A549 (cell line): ENCODE results near the gene TCTA. TPM values are rescaled to one million over a fixed set of nuclear protein-coding genes. Genes with fewer than 3 reads are reported as not detected.

Experiments used
- ATAC-seq, 2 experiments: fragments of 200-7000 bp in 1 of 2; fragments of >200 bp in 1 of 2; cut with Nextera tagmentation in 1 of 2; cut with Tn5 transposase in 1 of 2; 3 replicates each; pipeline versions ENCODE4 v1.8.0 to v1.9.1; 2018 to 2020; ENCODE audit warnings: mild to moderate bottlenecking in 1 of 2, moderate library complexity in 1 of 2
- CTCF ChIA-PET: fragments of 300-600 bp; sonication (Branson Sonifier 250); formaldehyde crosslinking; extraction: SDS; loops from one replicate; lab custom pipeline; 2021; ENCODE audit warnings: antibody characterized with exemption, inconsistent platforms; lab: Yijun Ruan, JAX
- POLR2A ChIA-PET: fragments of 350-600 bp; formaldehyde crosslinking; extraction: SDS; loops from one replicate; lab custom pipeline; 2021; ENCODE audit warnings: antibody characterized with exemption, inconsistent platforms; lab: Yijun Ruan, JAX
- DNase-seq, 2 experiments: peaks; one replicate each; pipeline versions ENCODE4 v3.0.0 to v3.0.0-alpha.2; 2011 to 2016; ENCODE audit warnings: low read depth in 1 of 2, low spot score in 1 of 2
- FAIRE-seq: peaks from 2 replicates; lab custom pipeline; 2011; peaks lifted over from hg19 to GRCh38; lab: Jason Lieb, UNC
- H3K27ac ChIP-seq, 2 experiments: fragments of >200 bp; sonication (Bioruptor Twin); formaldehyde crosslinking; 3 replicates each; pipeline ENCODE4 v1.5.1; 2016 to 2017
- H3K4me1 ChIP-seq: fragments of >200 bp; sonication (Bioruptor Twin); formaldehyde crosslinking; 3 replicates; pipeline ENCODE4 v1.6.1; 2016
- H3K4me2 ChIP-seq: fragments of >200 bp; sonication (Bioruptor Twin); formaldehyde crosslinking; 3 replicates; pipeline ENCODE4 v1.6.1; 2016
- H3K4me3 ChIP-seq: fragments of >200 bp; sonication (Bioruptor Twin); formaldehyde crosslinking; 3 replicates; pipeline ENCODE4 v1.5.1; 2016
- H3K9me3 ChIP-seq: fragments of >200 bp; sonication (Bioruptor Twin); formaldehyde crosslinking; 3 replicates; pipeline ENCODE4 v1.6.1; 2016
- CEBPB ChIP-seq, 2 experiments: fragments of >200 bp in 1 of 2; sonication (Bioruptor Twin) in 1 of 2; formaldehyde crosslinking in 1 of 2; IDR thresholded peaks; 2 replicates each; pipeline ENCODE4 v1.6.1; 2012 to 2016
- ESRRA ChIP-seq: fragments of 150-350 bp; IDR thresholded peaks from 2 replicates; pipeline ENCODE4 v1.6.1; 2014; ENCODE audit warnings: mild to moderate bottlenecking, low read length, borderline replicate concordance
- FOSB ChIP-seq: fragments of 250-450 bp; sonication (Bioruptor Pico); IDR thresholded peaks from 2 replicates; pipeline ENCODE4 v1.5.0; 2020; ENCODE audit warnings: mild to moderate bottlenecking, moderate library complexity
- HDAC2 ChIP-seq: fragments of 200-600 bp; sonication (generic); IDR thresholded peaks from 2 replicates; pipeline ENCODE4 v1.6.1; 2016
- HOXB5 ChIP-seq: fragments of 250-450 bp; sonication (Bioruptor Pico); IDR thresholded peaks from 2 replicates; pipeline ENCODE4 v1.5.0; 2020; ENCODE audit warnings: mild to moderate bottlenecking, moderate library complexity
- POLR2AphosphoS2 ChIP-seq: conservative IDR thresholded peaks from 2 replicates; pipeline ENCODE4 v1.6.1; 2012; ENCODE audit warnings: low read length, improper control_type of control experiment, inconsistent platforms
- RAD21 ChIP-seq, 2 experiments: fragments of >200 bp in 1 of 2; sonication (Bioruptor Twin) in 1 of 2; formaldehyde crosslinking in 1 of 2; IDR thresholded peaks in 1 of 2; conservative IDR thresholded peaks in 1 of 2; 2 replicates in 1 of 2; 3 replicates in 1 of 2; pipeline ENCODE4 v1.6.1; 2012 to 2018; ENCODE audit warnings: inconsistent platforms in 1 of 2
- RNF2 ChIP-seq: fragments of 200-600 bp; sonication (generic); IDR thresholded peaks from 2 replicates; pipeline ENCODE4 v1.6.1; 2016; ENCODE audit warnings: low read depth, mild to moderate bottlenecking, antibody characterized with exemption, moderate library complexity, borderline replicate concordance
- SMC3 ChIP-seq: fragments of >200 bp; sonication (Bioruptor Twin); formaldehyde crosslinking; IDR thresholded peaks from 3 replicates; pipeline ENCODE4 v1.6.1; 2018; ENCODE audit warnings: inconsistent platforms
- SREBF2 ChIP-seq: fragments of 450-650 bp; IDR thresholded peaks from 2 replicates; pipeline ENCODE4 v1.6.1; 2014; ENCODE audit warnings: mild to moderate bottlenecking, moderate library complexity
- TP53 ChIP-seq: fragments of 250-450 bp; sonication (Bioruptor Pico); IDR thresholded peaks from 2 replicates; pipeline ENCODE4 v1.5.0; 2021; ENCODE audit warnings: mild to moderate bottlenecking, moderate library complexity
- ZNF302 ChIP-seq: fragments of 250-450 bp; sonication (Bioruptor Pico); IDR thresholded peaks from 2 replicates; pipeline ENCODE4 v1.9.0; 2021; ENCODE audit warnings: inconsistent platforms, mild to moderate bottlenecking, moderate library complexity
- WGBS: methylation state at CpG from one replicate; pipeline ENCODE4 v1.1.6; 2017; ENCODE audit errors: missing lambda C conversion rate; 5-methylcytosine and 5-hydroxymethylcytosine counted together
- polyA plus RNA-seq, 4 experiments: library from polyadenylated mRNA; depleted of rRNA in 3 of 4; stranded (reverse); fragments of >200 nt; fragmentation: RNase III in 1 of 4; extraction: RNeasy Plus Mini Kit Qiagen cat#74134 plus additional on column Dnase treatment in 1 of 4; gene quantifications; 2 replicates in 3 of 4; 3 replicates in 1 of 4; pipeline ENCODE4 v1.2.3, GENCODE V29; 2011 to 2017
- TF ChIP-seq, protein P1 (sequence below): fragments of 250-450 bp; sonication (Bioruptor Pico); IDR thresholded peaks from 2 replicates; pipeline ENCODE4 v1.5.0; 2020; ENCODE audit warnings: low read depth, mild to moderate bottlenecking, moderate library complexity
- TF ChIP-seq, protein P2 (sequence below): fragments of 200-600 bp; sonication (generic); IDR thresholded peaks from 2 replicates; pipeline ENCODE4 v1.6.1; 2016; ENCODE audit warnings: antibody characterized with exemption, mild to moderate bottlenecking, moderate library complexity
- TF ChIP-seq, protein P3 (sequence below): fragments of >200 bp; sonication (Bioruptor Twin); formaldehyde crosslinking; IDR thresholded peaks from 2 replicates; pipeline ENCODE4 v1.6.1; 2016
- TF ChIP-seq, protein P4 (sequence below): fragments of 450-650 bp; IDR thresholded peaks from 2 replicates; pipeline ENCODE4 v1.6.1; 2014; ENCODE audit warnings: antibody characterized with exemption
- TF ChIP-seq, protein P5 (sequence below): IDR thresholded peaks from 2 replicates; pipeline ENCODE4 v1.6.1; 2012; ENCODE audit warnings: low read depth, borderline replicate concordance
- TF ChIP-seq, protein P6 (sequence below): fragments of >200 bp; sonication (Bioruptor Twin); formaldehyde crosslinking; IDR thresholded peaks from 3 replicates; pipeline ENCODE4 v1.5.1; 2016
- TF ChIP-seq, protein P7 (sequence below): fragments of 150-350 bp; IDR thresholded peaks from 2 replicates; pipeline ENCODE4 v1.6.1; 2014; ENCODE audit warnings: low read depth, mild to moderate bottlenecking, low read length
- TF ChIP-seq, protein P8 (sequence below): fragments of >200 bp; sonication (Bioruptor Twin); formaldehyde crosslinking; IDR thresholded peaks from 3 replicates; pipeline ENCODE4 v1.6.1; 2016
- TF ChIP-seq, protein P9 (sequence below): fragments of 250-450 bp; sonication (Bioruptor Pico); IDR thresholded peaks from 2 replicates; pipeline ENCODE4 v1.5.0; 2021; ENCODE audit warnings: mild to moderate bottlenecking, moderate library complexity, borderline replicate concordance

Gene TCTA
- polyA plus RNA-seq, 2 of the 4 experiments (the other 2 are of a cell fraction), result 14.6 to 14.8 TPM

DNA sequence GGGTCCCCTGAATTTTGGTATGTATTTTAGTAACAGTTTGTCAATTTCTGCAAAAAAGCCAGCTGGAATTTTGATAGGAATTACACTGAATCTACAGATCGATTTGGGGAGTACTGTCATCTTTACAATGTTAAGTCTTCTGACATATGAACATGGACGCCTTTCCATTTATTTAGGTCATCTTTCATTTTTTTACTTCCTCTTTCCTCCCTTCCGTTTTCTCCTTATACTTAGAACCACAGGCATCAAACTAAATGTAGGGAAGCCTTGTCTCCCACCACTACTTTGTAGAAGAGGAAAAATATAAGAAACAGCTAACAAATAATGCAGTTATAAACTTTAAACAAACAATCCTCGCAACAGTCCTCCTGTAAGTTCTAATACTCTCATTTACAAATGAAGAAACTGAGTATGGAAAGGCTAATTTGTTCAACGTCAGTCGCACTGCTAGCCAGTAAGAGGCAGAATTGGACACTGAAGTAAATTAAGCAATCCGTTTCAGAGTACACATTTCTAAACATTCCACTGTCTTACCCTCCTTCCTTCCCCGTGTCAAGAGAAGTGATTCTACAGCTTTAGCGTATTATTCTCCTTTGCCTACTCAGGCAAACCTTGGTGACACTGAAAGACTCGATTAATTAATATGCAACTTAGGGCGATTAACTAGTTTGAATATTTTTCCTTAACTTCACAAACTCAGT lies 26.0 kb upstream of the TCTA start:
- no peak overlapping the region for H3K4me3 ChIP-seq
- no peak for DNase-seq
- H3K4me2 ChIP-seq, result no peak overlapping the region
- ATAC-seq, result no peak
- ChIA-PET POLR2A (no interaction called here), CTCF (interaction anchor here (0.8 kb wide), 1 partner anchor 8 kb away, joined by 3 read pairs; no protein-coding TSS in a partner anchor)
- WGBS, result 86% methylated on average over 11 of the region's 11 CpGs
- no peak for FAIRE-seq
- no peaks in the 10 kb centered on the region for H3K9me3 ChIP-seq
- H3K27ac ChIP-seq, result no peak overlapping the region
- H3K4me1 ChIP-seq, result peaks cover 10% of the 10 kb centered on the region
- TF ChIP-seq SREBF2, result no peak
- TF ChIP-seq, protein P1, sequence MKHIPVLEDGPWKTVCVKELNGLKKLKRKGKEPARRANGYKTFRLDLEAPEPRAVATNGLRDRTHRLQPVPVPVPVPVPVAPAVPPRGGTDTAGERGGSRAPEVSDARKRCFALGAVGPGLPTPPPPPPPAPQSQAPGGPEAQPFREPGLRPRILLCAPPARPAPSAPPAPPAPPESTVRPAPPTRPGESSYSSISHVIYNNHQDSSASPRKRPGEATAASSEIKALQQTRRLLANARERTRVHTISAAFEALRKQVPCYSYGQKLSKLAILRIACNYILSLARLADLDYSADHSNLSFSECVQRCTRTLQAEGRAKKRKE (CRISPR knock-in tag), result no peak
- TF ChIP-seq, protein P2, sequence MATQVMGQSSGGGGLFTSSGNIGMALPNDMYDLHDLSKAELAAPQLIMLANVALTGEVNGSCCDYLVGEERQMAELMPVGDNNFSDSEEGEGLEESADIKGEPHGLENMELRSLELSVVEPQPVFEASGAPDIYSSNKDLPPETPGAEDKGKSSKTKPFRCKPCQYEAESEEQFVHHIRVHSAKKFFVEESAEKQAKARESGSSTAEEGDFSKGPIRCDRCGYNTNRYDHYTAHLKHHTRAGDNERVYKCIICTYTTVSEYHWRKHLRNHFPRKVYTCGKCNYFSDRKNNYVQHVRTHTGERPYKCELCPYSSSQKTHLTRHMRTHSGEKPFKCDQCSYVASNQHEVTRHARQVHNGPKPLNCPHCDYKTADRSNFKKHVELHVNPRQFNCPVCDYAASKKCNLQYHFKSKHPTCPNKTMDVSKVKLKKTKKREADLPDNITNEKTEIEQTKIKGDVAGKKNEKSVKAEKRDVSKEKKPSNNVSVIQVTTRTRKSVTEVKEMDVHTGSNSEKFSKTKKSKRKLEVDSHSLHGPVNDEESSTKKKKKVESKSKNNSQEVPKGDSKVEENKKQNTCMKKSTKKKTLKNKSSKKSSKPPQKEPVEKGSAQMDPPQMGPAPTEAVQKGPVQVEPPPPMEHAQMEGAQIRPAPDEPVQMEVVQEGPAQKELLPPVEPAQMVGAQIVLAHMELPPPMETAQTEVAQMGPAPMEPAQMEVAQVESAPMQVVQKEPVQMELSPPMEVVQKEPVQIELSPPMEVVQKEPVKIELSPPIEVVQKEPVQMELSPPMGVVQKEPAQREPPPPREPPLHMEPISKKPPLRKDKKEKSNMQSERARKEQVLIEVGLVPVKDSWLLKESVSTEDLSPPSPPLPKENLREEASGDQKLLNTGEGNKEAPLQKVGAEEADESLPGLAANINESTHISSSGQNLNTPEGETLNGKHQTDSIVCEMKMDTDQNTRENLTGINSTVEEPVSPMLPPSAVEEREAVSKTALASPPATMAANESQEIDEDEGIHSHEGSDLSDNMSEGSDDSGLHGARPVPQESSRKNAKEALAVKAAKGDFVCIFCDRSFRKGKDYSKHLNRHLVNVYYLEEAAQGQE, result no peak
- TF ChIP-seq, protein P3, sequence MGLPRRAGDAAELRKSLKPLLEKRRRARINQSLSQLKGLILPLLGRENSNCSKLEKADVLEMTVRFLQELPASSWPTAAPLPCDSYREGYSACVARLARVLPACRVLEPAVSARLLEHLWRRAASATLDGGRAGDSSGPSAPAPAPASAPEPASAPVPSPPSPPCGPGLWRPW, result no peak
- no peak for TF ChIP-seq HOXB5 (CRISPR knock-in tag)
- TF ChIP-seq, protein P4, sequence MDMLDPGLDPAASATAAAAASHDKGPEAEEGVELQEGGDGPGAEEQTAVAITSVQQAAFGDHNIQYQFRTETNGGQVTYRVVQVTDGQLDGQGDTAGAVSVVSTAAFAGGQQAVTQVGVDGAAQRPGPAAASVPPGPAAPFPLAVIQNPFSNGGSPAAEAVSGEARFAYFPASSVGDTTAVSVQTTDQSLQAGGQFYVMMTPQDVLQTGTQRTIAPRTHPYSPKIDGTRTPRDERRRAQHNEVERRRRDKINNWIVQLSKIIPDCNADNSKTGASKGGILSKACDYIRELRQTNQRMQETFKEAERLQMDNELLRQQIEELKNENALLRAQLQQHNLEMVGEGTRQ, result no peak
- no peak for TF ChIP-seq TP53 (CRISPR knock-in tag)
- TF ChIP-seq, protein P5, sequence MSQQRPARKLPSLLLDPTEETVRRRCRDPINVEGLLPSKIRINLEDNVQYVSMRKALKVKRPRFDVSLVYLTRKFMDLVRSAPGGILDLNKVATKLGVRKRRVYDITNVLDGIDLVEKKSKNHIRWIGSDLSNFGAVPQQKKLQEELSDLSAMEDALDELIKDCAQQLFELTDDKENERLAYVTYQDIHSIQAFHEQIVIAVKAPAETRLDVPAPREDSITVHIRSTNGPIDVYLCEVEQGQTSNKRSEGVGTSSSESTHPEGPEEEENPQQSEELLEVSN, result no peak
- TF ChIP-seq, protein P6, sequence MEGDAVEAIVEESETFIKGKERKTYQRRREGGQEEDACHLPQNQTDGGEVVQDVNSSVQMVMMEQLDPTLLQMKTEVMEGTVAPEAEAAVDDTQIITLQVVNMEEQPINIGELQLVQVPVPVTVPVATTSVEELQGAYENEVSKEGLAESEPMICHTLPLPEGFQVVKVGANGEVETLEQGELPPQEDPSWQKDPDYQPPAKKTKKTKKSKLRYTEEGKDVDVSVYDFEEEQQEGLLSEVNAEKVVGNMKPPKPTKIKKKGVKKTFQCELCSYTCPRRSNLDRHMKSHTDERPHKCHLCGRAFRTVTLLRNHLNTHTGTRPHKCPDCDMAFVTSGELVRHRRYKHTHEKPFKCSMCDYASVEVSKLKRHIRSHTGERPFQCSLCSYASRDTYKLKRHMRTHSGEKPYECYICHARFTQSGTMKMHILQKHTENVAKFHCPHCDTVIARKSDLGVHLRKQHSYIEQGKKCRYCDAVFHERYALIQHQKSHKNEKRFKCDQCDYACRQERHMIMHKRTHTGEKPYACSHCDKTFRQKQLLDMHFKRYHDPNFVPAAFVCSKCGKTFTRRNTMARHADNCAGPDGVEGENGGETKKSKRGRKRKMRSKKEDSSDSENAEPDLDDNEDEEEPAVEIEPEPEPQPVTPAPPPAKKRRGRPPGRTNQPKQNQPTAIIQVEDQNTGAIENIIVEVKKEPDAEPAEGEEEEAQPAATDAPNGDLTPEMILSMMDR, result no peak
- no peak for TF ChIP-seq HDAC2
- TF ChIP-seq, all 56 proteins: peak for 0

DNA sequence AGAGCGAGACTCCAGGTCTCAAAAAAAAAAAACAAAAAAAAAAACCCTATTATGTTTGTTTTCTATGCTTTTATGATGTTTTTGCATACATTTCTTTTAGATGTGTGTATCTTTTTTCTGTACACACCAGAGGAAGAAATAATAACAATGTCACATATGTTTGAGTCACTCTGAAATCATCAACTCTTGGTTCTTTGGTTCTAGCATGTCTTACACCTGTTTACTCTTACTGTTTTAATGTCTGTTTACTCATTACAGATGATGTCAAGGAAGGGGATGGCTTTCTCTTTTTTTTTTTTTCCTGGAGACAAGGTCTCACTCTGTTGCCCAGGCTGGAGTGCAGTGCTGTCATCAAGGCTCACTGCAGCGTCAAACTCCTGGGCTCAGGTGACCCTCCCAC lies 24.5 kb upstream of the TCTA start:
- Histone ChIP-seq H3K9me3 (no peaks in the 10 kb centered on the region), H3K4me3 (no peak overlapping the region), H3K27ac (no peak overlapping the region), H3K4me1 (peaks cover 10% of the 10 kb centered on the region), H3K4me2 (no peak overlapping the region)
- FAIRE-seq (no peak), DNase-seq (peak in 1 of 2 experiments; percentile 30), ATAC-seq (peak in 1 of 2 experiments; percentile 46; a peak in 3 of 6 replicates)
- ChIA-PET POLR2A (no interaction called here), CTCF (no interaction called here)
- 91% methylated on average over 2 of the region's 2 CpGs for WGBS
- TF ChIP-seq, protein P7, sequence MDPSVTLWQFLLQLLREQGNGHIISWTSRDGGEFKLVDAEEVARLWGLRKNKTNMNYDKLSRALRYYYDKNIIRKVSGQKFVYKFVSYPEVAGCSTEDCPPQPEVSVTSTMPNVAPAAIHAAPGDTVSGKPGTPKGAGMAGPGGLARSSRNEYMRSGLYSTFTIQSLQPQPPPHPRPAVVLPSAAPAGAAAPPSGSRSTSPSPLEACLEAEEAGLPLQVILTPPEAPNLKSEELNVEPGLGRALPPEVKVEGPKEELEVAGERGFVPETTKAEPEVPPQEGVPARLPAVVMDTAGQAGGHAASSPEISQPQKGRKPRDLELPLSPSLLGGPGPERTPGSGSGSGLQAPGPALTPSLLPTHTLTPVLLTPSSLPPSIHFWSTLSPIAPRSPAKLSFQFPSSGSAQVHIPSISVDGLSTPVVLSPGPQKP, result no peak
- TF ChIP-seq CEBPB (IDR thresholded peaks at IDR 0.05) (no peak), POLR2AphosphoS2 (no peak), RAD21 (conservative IDR thresholded peaks at IDR 0.05 in 1 of 2, IDR thresholded peaks at IDR 0.05 in 1 of 2) (no peak), ESRRA (no peak), SMC3 (no peak), RNF2 (no peak), FOSB (CRISPR knock-in tag) (no peak), ZNF302 (CRISPR knock-in tag) (no peak), HDAC2 (no peak)
- TF ChIP-seq, protein P8, sequence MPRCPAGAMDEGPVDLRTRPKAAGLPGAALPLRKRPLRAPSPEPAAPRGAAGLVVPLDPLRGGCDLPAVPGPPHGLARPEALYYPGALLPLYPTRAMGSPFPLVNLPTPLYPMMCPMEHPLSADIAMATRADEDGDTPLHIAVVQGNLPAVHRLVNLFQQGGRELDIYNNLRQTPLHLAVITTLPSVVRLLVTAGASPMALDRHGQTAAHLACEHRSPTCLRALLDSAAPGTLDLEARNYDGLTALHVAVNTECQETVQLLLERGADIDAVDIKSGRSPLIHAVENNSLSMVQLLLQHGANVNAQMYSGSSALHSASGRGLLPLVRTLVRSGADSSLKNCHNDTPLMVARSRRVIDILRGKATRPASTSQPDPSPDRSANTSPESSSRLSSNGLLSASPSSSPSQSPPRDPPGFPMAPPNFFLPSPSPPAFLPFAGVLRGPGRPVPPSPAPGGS, result no peak
- TF ChIP-seq, protein P3, result no peak
- TF ChIP-seq, protein P9, sequence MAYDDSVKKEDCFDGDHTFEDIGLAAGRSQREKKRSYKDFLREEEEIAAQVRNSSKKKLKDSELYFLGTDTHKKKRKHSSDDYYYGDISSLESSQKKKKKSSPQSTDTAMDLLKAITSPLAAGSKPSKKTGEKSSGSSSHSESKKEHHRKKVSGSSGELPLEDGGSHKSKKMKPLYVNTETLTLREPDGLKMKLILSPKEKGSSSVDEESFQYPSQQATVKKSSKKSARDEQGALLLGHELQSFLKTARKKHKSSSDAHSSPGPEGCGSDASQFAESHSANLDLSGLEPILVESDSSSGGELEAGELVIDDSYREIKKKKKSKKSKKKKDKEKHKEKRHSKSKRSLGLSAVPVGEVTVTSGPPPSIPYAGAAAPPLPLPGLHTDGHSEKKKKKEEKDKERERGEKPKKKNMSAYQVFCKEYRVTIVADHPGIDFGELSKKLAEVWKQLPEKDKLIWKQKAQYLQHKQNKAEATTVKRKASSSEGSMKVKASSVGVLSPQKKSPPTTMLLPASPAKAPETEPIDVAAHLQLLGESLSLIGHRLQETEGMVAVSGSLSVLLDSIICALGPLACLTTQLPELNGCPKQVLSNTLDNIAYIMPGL (CRISPR knock-in tag), result no peak
